Activated CD8-positive, alpha-beta T cell treated with anti-CD3 and anti-CD28 coated beads for 36 hours (primary cell): Measurements from ENCODE around the gene TMEM19. TPM values are rescaled to one million over a fixed set of nuclear protein-coding genes. Genes with fewer than 3 reads are reported as not detected.

Source experiments
- ATAC-seq: fragments of 200-7000 bp; cut with Tn5 transposase; one replicate; pipeline ENCODE4 v1.10.0; 2021; ENCODE audit warnings: mild to moderate bottlenecking, moderate library complexity
- CTCF ChIA-PET: fragments of 350-600 bp; sonication (Branson Sonifier 250); formaldehyde crosslinking; loops from one replicate; lab custom pipeline; 2021; ENCODE audit warnings: antibody characterized with exemption; lab: Charles Lee
- POLR2A ChIA-PET: fragments of 350-600 bp; sonication (Branson Sonifier 250); formaldehyde crosslinking; loops from one replicate; lab custom pipeline; 2021; ENCODE audit warnings: antibody characterized with exemption; lab: Charles Lee
- DNase-seq: peaks from one replicate; pipeline ENCODE4 v3.0.0-alpha.2; 2020
- H3K27ac Mint-ChIP-seq: one replicate; pipeline ENCODE4 v1.8.0; 2021; ENCODE audit warnings: mild to moderate bottlenecking, mixed read lengths
- H3K27me3 Mint-ChIP-seq: one replicate; pipeline ENCODE4 v1.8.0; 2021; ENCODE audit warnings: mixed read lengths
- H3K36me3 Mint-ChIP-seq: one replicate; pipeline ENCODE4 v1.8.0; 2021; ENCODE audit warnings: low read depth, mixed read lengths
- H3K4me1 Mint-ChIP-seq: one replicate; pipeline ENCODE4 v1.8.0; 2021; ENCODE audit warnings: low read depth, mixed read lengths
- H3K4me3 Mint-ChIP-seq: one replicate; pipeline ENCODE4 v1.8.0; 2021; ENCODE audit warnings: mild to moderate bottlenecking, moderate library complexity, mixed read lengths
- H3K9me3 Mint-ChIP-seq: one replicate; pipeline ENCODE4 v1.8.0; 2021; ENCODE audit warnings: mixed read lengths
- CTCF ChIP-seq: fragments of 200-600 bp; IDR thresholded peaks from one replicate; pipeline ENCODE4 v1.8.0; 2022; ENCODE audit warnings: antibody characterized with exemption, mild to moderate bottlenecking
- intact Hi-C: fragments of 100-400 bp; cut with micrococcal nuclease; formaldehyde crosslinking; loops from one replicate; pipeline ENCODE4 v1.10.0; 2022
- total RNA-seq, 2 experiments: library from RNA; stranded (reverse); gene quantifications; one replicate each; pipeline ENCODE4 v1.2.3, GENCODE V29; 2021

TMEM19 gene
- total RNA-seq, 2 experiments from 2014 or later = 14.2 to 16.5 TPM

- peaks cover 5% of the 10 kb centered on the region for H3K9me3 Mint-ChIP-seq
- H3K27ac Mint-ChIP-seq = peak overlapping the region; percentile 100
- H3K4me1 Mint-ChIP-seq = peaks cover 26% of the 10 kb centered on the region
- ATAC-seq (no peak), DNase-seq (no peak)
- intact Hi-C loops = loop anchor here (10.0 kb wide), 1 partner anchor 179 kb away; no protein-coding TSS in a partner anchor
- H3K4me3 Mint-ChIP-seq = peak overlapping the region; percentile 100
- POLR2A ChIA-PET = interaction anchor here (1.2 to 4.2 kb wide), 3 partner anchors 12 to 20 kb away, joined by 3 to 32 read pairs (median 5); partner anchors contain the start of gene TMEM19
- CTCF ChIA-PET = interaction anchor here (1.3 kb wide), 1 partner anchor 18 kb away, joined by 3 read pairs; no protein-coding TSS in a partner anchor
- no peaks in the 10 kb centered on the region for H3K27me3 Mint-ChIP-seq
- TF ChIP-seq CTCF = no peak
- H3K36me3 Mint-ChIP-seq = peaks cover 30% of the 10 kb centered on the region
These were observed 19.6 kb upstream of the TMEM19 start for GRCh38 chr12:71666259-71666658.

- ChIA-PET POLR2A (no interaction called here), CTCF (interaction anchor here (1.1 to 1.7 kb wide), 3 partner anchors 15 to 76 kb away, joined by 3 to 4 read pairs (median 3); no protein-coding TSS in a partner anchor)
- H3K36me3 Mint-ChIP-seq = peaks cover 8% of the 10 kb centered on the region
- H3K27me3 Mint-ChIP-seq = no peaks in the 10 kb centered on the region
- no peak for DNase-seq
- H3K9me3 Mint-ChIP-seq = peaks cover 3% of the 10 kb centered on the region
- peaks cover 20% of the 10 kb centered on the region for H3K4me1 Mint-ChIP-seq
- TF ChIP-seq CTCF = no peak
- H3K4me3 Mint-ChIP-seq = no peak overlapping the region
- no peak for ATAC-seq
- intact Hi-C loops = no loop called here
- H3K27ac Mint-ChIP-seq = no peak overlapping the region
These were observed 14.6 kb upstream of the TMEM19 start for GRCh38 chr12:71671311-71671710.

DNA sequence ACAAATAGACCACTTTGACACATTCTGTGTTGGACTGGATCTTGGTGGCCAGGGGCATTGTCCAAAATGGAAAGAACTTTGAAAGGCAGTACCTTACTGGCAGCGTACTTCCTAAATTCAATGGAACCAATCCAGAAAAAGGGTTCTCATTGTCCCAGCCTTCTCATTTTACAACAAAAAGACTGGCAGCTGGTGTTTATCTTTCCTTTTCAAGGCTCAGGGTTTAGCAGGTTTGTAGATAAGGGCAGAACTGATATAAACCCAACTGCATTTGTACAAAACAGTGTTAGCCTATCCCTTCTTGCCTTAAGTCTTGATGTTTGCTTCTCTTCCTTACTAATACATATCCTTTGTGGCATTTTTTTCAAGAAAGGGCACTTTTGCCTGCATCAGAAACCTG lies 14.1 kb upstream of the TMEM19 start:
- ChIA-PET POLR2A (no interaction called here), CTCF (interaction anchor here (1.1 to 1.7 kb wide), 3 partner anchors 15 to 75 kb away, joined by 3 to 4 read pairs (median 3); no protein-coding TSS in a partner anchor)
- Mint-ChIP-seq H3K4me3 (no peak overlapping the region), H3K27me3 (no peaks in the 10 kb centered on the region), H3K27ac (no peak overlapping the region), H3K4me1 (peaks cover 20% of the 10 kb centered on the region), H3K36me3 (peaks cover 7% of the 10 kb centered on the region), H3K9me3 (peaks cover 3% of the 10 kb centered on the region)
- no peak for TF ChIP-seq CTCF
- intact Hi-C loops = no loop called here
- DNase-seq = no peak
- ATAC-seq = no peak

- Mint-ChIP-seq H3K9me3 (no peaks in the 10 kb centered on the region), H3K27ac (no peak overlapping the region), H3K27me3 (no peaks in the 10 kb centered on the region), H3K4me1 (peaks cover 8% of the 10 kb centered on the region), H3K36me3 (no peaks in the 10 kb centered on the region), H3K4me3 (no peak overlapping the region)
- DNase-seq (no peak), ATAC-seq (no peak)
- intact Hi-C loops = no loop called here
- POLR2A ChIA-PET = no interaction called here
- CTCF ChIA-PET = no interaction called here
- TF ChIP-seq CTCF = no peak
These were observed 3.4 kb upstream of the TMEM19 start for GRCh38 chr12:71682466-71682865.

GRCh38 chr12:71683633-71684032 lies 2.2 kb upstream of the TMEM19 start:
- H3K27ac Mint-ChIP-seq = no peak overlapping the region
- no peak for TF ChIP-seq CTCF
- H3K27me3 Mint-ChIP-seq = no peaks in the 10 kb centered on the region
- H3K9me3 Mint-ChIP-seq = no peaks in the 10 kb centered on the region
- ChIA-PET CTCF (interaction anchor here (1.0 to 4.6 kb wide), 3 partner anchors 18 to 64 kb away, joined by 3 to 43 read pairs (median 27); partner anchors contain the start of genes THAP2 and ZFC3H1), POLR2A (interaction anchor here (0.6 to 4.7 kb wide), 2 partner anchors 18 to 21 kb away, joined by 3 to 75 read pairs; partner anchors contain the start of genes THAP2 and ZFC3H1)
- H3K36me3 Mint-ChIP-seq = no peaks in the 10 kb centered on the region
- DNase-seq (no peak), ATAC-seq (no peak)
- peaks cover 19% of the 10 kb centered on the region for H3K4me1 Mint-ChIP-seq
- H3K4me3 Mint-ChIP-seq = no peak overlapping the region
- intact Hi-C loops = no loop called here
